K562 (cell line): ENCODE data around the gene CUX1. TPM values are rescaled to one million over a fixed set of nuclear protein-coding genes. Genes with fewer than 3 reads are reported as not detected.

ENCODE experiments used
- ATAC-seq: fragments of 200-7000 bp; cut with Tn5 transposase; 3 replicates; pipeline ENCODE4 v1.9.1; 2020; ENCODE audit warnings: moderate library complexity
- BruUV-seq: library from RNA; stranded (reverse); fragments of 400-500 nt; replicated peaks from 2 replicates; lab custom pipeline; 2021; lab: Mats Ljungman, UMichigan
- CTCF ChIA-PET: fragments of 300-600 bp; formaldehyde crosslinking; extraction: SDS; loops from one replicate; lab custom pipeline; 2021; ENCODE audit warnings: low intra/inter-chr PET ratio; lab: Yijun Ruan, JAX
- POLR2A ChIA-PET: fragments of 300-600, 350-650 bp; sonication (Branson Sonifier 250); formaldehyde crosslinking; extraction: SDS; loops from one replicate; lab custom pipeline; 2021; ENCODE audit warnings: antibody characterized with exemption, inconsistent platforms; lab: Yijun Ruan, JAX
- DNase-seq, 4 experiments: peaks; one replicate each; pipeline versions ENCODE4 v3.0.0 to v3.0.0-alpha.2; 2011 to 2018; ENCODE audit warnings: low spot score in 3 of 4, mixed read lengths in 3 of 4; ENCODE audit errors: extremely low read depth in 1 of 4
- FAIRE-seq: peaks from 2 replicates; lab custom pipeline; 2011; peaks lifted over from hg19 to GRCh38; lab: Jason Lieb, UNC
- H2AFZ ChIP-seq: 2 replicates; pipeline ENCODE4 v1.6.0; 2011; ENCODE audit warnings: low read depth, low read length, control low read depth, inconsistent platforms
- H3K27ac ChIP-seq: fragments of 200-600 bp; 3 replicates; pipeline ENCODE4 v1.8.0; 2011; ENCODE audit warnings: low read depth, mild to moderate bottlenecking, control low read depth, inconsistent platforms, low read length, moderate library complexity, mixed read lengths; ENCODE audit errors: extremely low read depth
- H3K27me3 ChIP-seq, 2 experiments: fragments of 300-600 bp in 1 of 2; 2 replicates in 1 of 2; 3 replicates in 1 of 2; pipeline versions ENCODE4 v1.6.0 to v1.8.0; 2011; ENCODE audit warnings: inconsistent platforms in 2 of 2, low read length in 2 of 2, mild to moderate bottlenecking in 1 of 2, mixed read lengths in 1 of 2, moderate library complexity in 1 of 2; ENCODE audit not compliant: control insufficient read depth in 2 of 2, insufficient read depth in 2 of 2
- H3K36me3 ChIP-seq: fragments of 300-600 bp; 3 replicates; pipeline ENCODE4 v1.8.0; 2011; ENCODE audit warnings: mild to moderate bottlenecking, low read length, inconsistent platforms; ENCODE audit not compliant: control insufficient read depth, insufficient read depth
- H3K4me1 ChIP-seq, 2 experiments: fragments of 200-600 bp in 1 of 2; replicated peaks in 1 of 2; 2 replicates in 1 of 2; 3 replicates in 1 of 2; pipeline versions ENCODE4 v1.5.1 to v1.8.0; 2011; ENCODE audit warnings: inconsistent platforms in 2 of 2, low read length in 2 of 2, mild to moderate bottlenecking in 1 of 2, mixed read lengths in 1 of 2, moderate library complexity in 1 of 2; ENCODE audit not compliant: control insufficient read depth in 2 of 2, insufficient read depth in 2 of 2
- H3K4me2 ChIP-seq: 2 replicates; pipeline ENCODE4 v1.6.1; 2011; ENCODE audit warnings: low read length, control low read depth, inconsistent platforms, mixed read lengths; ENCODE audit not compliant: insufficient read depth
- H3K4me3 ChIP-seq: fragments of 200-600 bp; sonication (generic), shearing (Covaris generic); 2 replicates; pipeline ENCODE4 v1.5.1; 2016; ENCODE audit warnings: control low read depth, inconsistent platforms
- H3K79me2 ChIP-seq: fragments of 200-600 bp; 3 replicates; pipeline ENCODE4 v1.8.0; 2011; ENCODE audit warnings: low read length, inconsistent platforms; ENCODE audit not compliant: control insufficient read depth, insufficient read depth
- H3K9ac ChIP-seq, 2 experiments: 2 replicates each; pipeline versions ENCODE4 v1.6.0 to v1.6.1; 2011; ENCODE audit warnings: low read depth in 2 of 2, low read length in 2 of 2, control low read depth in 1 of 2, inconsistent platforms in 1 of 2, mild to moderate bottlenecking in 1 of 2, mixed read lengths in 1 of 2; ENCODE audit not compliant: insufficient read depth in 1 of 2
- H3K9me1 ChIP-seq: one replicate; pipeline ENCODE4 v1.6.0; 2011; ENCODE audit warnings: inconsistent platforms, mild to moderate bottlenecking, low read length, moderate library complexity; ENCODE audit not compliant: control insufficient read depth, insufficient read depth
- H3K9me3 ChIP-seq: replicated peaks from 2 replicates; pipeline ENCODE4 v1.5.1; 2011; ENCODE audit warnings: low read depth, low read length, inconsistent platforms; ENCODE audit not compliant: control insufficient read depth, insufficient read depth
- H4K20me1 ChIP-seq: replicated peaks from 2 replicates; pipeline ENCODE4 v1.6.1; 2011; ENCODE audit warnings: low read length, inconsistent platforms, mixed read lengths; ENCODE audit not compliant: control insufficient read depth, insufficient read depth
- ADNP ChIP-seq: fragments of 200-800 bp; sonication (Bioruptor generic); IDR thresholded peaks from 2 replicates; pipeline ENCODE4 v1.6.1; 2016; ENCODE audit warnings: missing genetic modification characterization, missing compliant biosample characterization
- EHMT2 ChIP-seq: fragments of 450-650 bp; IDR thresholded peaks from 2 replicates; pipeline ENCODE4 v1.6.1; 2018; ENCODE audit warnings: antibody characterized with exemption
- HDGF ChIP-seq: fragments of 450-650 bp; IDR thresholded peaks from 2 replicates; pipeline ENCODE4 v1.6.1; 2016
- KDM2B ChIP-seq: fragments of 250-450 bp; sonication (Bioruptor Pico); IDR thresholded peaks from 2 replicates; pipeline ENCODE4 v1.8.0; 2021; ENCODE audit warnings: mild to moderate bottlenecking, moderate library complexity
- KLF1 ChIP-seq: fragments of 450-650 bp; IDR thresholded peaks from 2 replicates; pipeline ENCODE4 v1.6.1; 2016; ENCODE audit warnings: missing genetic modification characterization, missing compliant biosample characterization
- MIER1 ChIP-seq: fragments of 450-650 bp; IDR thresholded peaks from 2 replicates; pipeline ENCODE4 v1.6.1; 2016; ENCODE audit warnings: antibody characterized with exemption, mild to moderate bottlenecking, low read depth
- NCOA1 ChIP-seq: fragments of 450-650 bp; IDR thresholded peaks from 2 replicates; pipeline ENCODE4 v1.6.1; 2016; ENCODE audit warnings: low read depth
- PHB2 ChIP-seq: fragments of 450-650 bp; IDR thresholded peaks from 2 replicates; pipeline ENCODE4 v1.6.1; 2017; ENCODE audit warnings: low read depth
- RB1 ChIP-seq: fragments of 450-650 bp; IDR thresholded peaks from 2 replicates; pipeline ENCODE4 v1.6.1; 2017; ENCODE audit warnings: low read depth, mild to moderate bottlenecking
- TEAD1 ChIP-seq, 2 experiments: fragments of 450-650 bp in 1 of 2; sonication (generic) in 1 of 2; formaldehyde crosslinking; IDR thresholded peaks; 2 replicates each; pipeline versions ENCODE4 v1.4.0 to v1.8.0; 2020 to 2022; ENCODE audit warnings: mild to moderate bottlenecking in 2 of 2, missing genetic modification reagents in 1 of 2
- TRIM28 ChIP-seq: fragments of 450-650 bp; IDR thresholded peaks from 2 replicates; pipeline ENCODE4 v1.6.1; 2017
- TSHZ1 ChIP-seq: fragments of 250-450 bp; sonication (Bioruptor Pico); IDR thresholded peaks from 2 replicates; pipeline ENCODE4 v1.4.0; 2020; ENCODE audit warnings: mild to moderate bottlenecking, moderate library complexity
- U2AF2 ChIP-seq: fragments of 200-400 bp; formaldehyde crosslinking; optimal IDR thresholded peaks from 2 replicates; pipeline ENCODE3; 2017; ENCODE audit warnings: low read depth, mild to moderate bottlenecking, low read length
- VEZF1 ChIP-seq: fragments of 200-800 bp; sonication (Bioruptor generic); IDR thresholded peaks from 2 replicates; pipeline ENCODE4 v1.6.1; 2017; ENCODE audit warnings: missing genetic modification characterization, missing compliant biosample characterization
- ZNF217 ChIP-seq: sonication (generic); formaldehyde crosslinking; IDR thresholded peaks from 2 replicates; pipeline ENCODE4 v1.8.0; 2022; ENCODE audit warnings: mild to moderate bottlenecking, missing genetic modification reagents
- ZNF23 ChIP-seq: fragments of 250-450 bp; sonication (Bioruptor Pico); IDR thresholded peaks from 2 replicates; pipeline ENCODE4 v1.4.0; 2020; ENCODE audit warnings: mild to moderate bottlenecking
- ZNF354B ChIP-seq: fragments of 250-450 bp; sonication (Bioruptor Pico); IDR thresholded peaks from 2 replicates; pipeline ENCODE4 v1.4.0; 2020
- ZNF398 ChIP-seq: fragments of 250-450 bp; sonication (Bioruptor Pico); IDR thresholded peaks from 2 replicates; pipeline ENCODE4 v1.8.0; 2021; ENCODE audit warnings: moderate library complexity, mild to moderate bottlenecking, inconsistent platforms
- WGBS: fragments of 100-300 bp; shearing (Covaris generic); methylation state at CpG from one replicate; pipeline ENCODE4 v1.1.6; 2016; ENCODE audit warnings: low coverage, mixed read lengths; ENCODE audit not compliant: insufficient coverage; ENCODE audit errors: missing lambda C conversion rate; 5-methylcytosine and 5-hydroxymethylcytosine counted together
- in situ Hi-C: fragments of 300-500 bp; cut with MboI; formaldehyde crosslinking; loops from 4 replicates; pipeline ENCODE4 v1.15.0; 2018; ENCODE audit warnings: inconsistent platforms, mixed read lengths
- intact Hi-C: fragments of 100-400 bp; cut with micrococcal nuclease; formaldehyde crosslinking; loops from 2 replicates; pipeline ENCODE4 v1.14.2; 2022
- polyA plus RNA-seq, 8 experiments: library from polyadenylated mRNA; depleted of rRNA in 4 of 8; stranded (reverse) in 5 of 8; unstranded in 3 of 8; fragments of >200 nt; fragmentation: Nextera tagmentation in 2 of 8; fragmentation: Illumina TruSeq in 1 of 8; extraction: Ambion mirVana in 2 of 8; extraction: Trizol in 1 of 8; gene quantifications; 2 replicates each; pipeline versions ENCODE4 v1.2.1 to v1.2.3, GENCODE V29; 2011 to 2014; ENCODE audit warnings: inconsistent platforms in 1 of 8, missing spikeins in 1 of 8
- total RNA-seq, 7 experiments: library from RNA; depleted of rRNA in 6 of 7; stranded (reverse); fragments of >200 nt in 6 of 7; fragmentation: Illumina TruSeq in 2 of 7; extraction: Trizol in 2 of 7; gene quantifications; 2 replicates each; pipeline versions ENCODE4 v1.2.1 to v1.2.3, GENCODE V29; 2011 to 2021; ENCODE audit warnings: low replicate concordance in 1 of 7

Gene CUX1
- total and polyA plus RNA-seq, 9 of the 15 experiments (the other 6 are each of a cell fraction or from before 2014, with no cell fraction given) = 3.6 to 55.3 (median 25.2) TPM

GRCh38 chr7:101933028-101933427 lies 115.6 kb downstream of the CUX1 start (continued):
- TF ChIP-seq VEZF1 (CRISPR knock-in tag) (no peak), HDGF (no peak), EHMT2 (no peak), MIER1 (no peak), NCOA1 (no peak), ZNF23 (CRISPR knock-in tag) (no peak)

- H3K4me1 ChIP-seq = peaks cover 0 to 7% of the 10 kb centered on the region in 2 experiments; a peak in 2 of 5 replicates
- H3K36me3 ChIP-seq = peaks cover 7% of the 10 kb centered on the region; the same call in 2 of the 3 replicates
- no peak overlapping the region for H3K27ac ChIP-seq
- H4K20me1 ChIP-seq = no peaks in the 10 kb centered on the region; the same call in 1 of the 2 replicates
- in situ Hi-C loops = no loop called here
- BruUV-seq = no TSS peak
- H3K4me3 ChIP-seq = no peak overlapping the region
- ChIA-PET POLR2A (interaction anchor here (1.3 kb wide), 1 partner anchor 8 kb away, joined by 3 read pairs; no protein-coding TSS in a partner anchor), CTCF (no interaction called here)
- no peak for ATAC-seq
- no peak for DNase-seq
- intact Hi-C loops = no loop called here
- peaks cover 56% of the 10 kb centered on the region; the same call in 2 of the 3 replicates for H3K79me2 ChIP-seq
- no peak overlapping the region for H3K9ac ChIP-seq
- H3K27me3 ChIP-seq = no peaks in the 10 kb centered on the region
- no peaks in the 10 kb centered on the region for H3K9me3 ChIP-seq
- WGBS = 90% methylated on average over 5 of the region's 5 CpGs
- FAIRE-seq = no peak
- no peak overlapping the region for H2AFZ ChIP-seq
- no peaks in the 10 kb centered on the region for H3K9me1 ChIP-seq
- H3K4me2 ChIP-seq = no peak overlapping the region
- TF ChIP-seq U2AF2 (no peak), ZNF354B (no peak), TEAD1 (CRISPR knock-in tag; IDR thresholded peaks at IDR 0.05) (no peak), ZNF217 (no peak), TRIM28 (no peak), ADNP (tag) (no peak), KLF1 (tag) (no peak), ZNF398 (CRISPR knock-in tag) (no peak), KDM2B (no peak), RB1 (no peak), TSHZ1 (CRISPR knock-in tag) (no peak), PHB2 (no peak)
These were observed 116.3 kb downstream of the CUX1 start for GRCh38 chr7:101933688-101934121.
